ENCODE measurements around the gene ARHGAP19. TPM values are rescaled to one million over a fixed set of nuclear protein-coding genes. Genes with fewer than 3 reads are reported as not detected.

The ARHGAP19 gene, protein sequence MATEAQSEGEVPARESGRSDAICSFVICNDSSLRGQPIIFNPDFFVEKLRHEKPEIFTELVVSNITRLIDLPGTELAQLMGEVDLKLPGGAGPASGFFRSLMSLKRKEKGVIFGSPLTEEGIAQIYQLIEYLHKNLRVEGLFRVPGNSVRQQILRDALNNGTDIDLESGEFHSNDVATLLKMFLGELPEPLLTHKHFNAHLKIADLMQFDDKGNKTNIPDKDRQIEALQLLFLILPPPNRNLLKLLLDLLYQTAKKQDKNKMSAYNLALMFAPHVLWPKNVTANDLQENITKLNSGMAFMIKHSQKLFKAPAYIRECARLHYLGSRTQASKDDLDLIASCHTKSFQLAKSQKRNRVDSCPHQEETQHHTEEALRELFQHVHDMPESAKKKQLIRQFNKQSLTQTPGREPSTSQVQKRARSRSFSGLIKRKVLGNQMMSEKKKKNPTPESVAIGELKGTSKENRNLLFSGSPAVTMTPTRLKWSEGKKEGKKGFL
- total RNA-seq = 10.5 and 11.7 TPM in 2 replicates

DNA sequence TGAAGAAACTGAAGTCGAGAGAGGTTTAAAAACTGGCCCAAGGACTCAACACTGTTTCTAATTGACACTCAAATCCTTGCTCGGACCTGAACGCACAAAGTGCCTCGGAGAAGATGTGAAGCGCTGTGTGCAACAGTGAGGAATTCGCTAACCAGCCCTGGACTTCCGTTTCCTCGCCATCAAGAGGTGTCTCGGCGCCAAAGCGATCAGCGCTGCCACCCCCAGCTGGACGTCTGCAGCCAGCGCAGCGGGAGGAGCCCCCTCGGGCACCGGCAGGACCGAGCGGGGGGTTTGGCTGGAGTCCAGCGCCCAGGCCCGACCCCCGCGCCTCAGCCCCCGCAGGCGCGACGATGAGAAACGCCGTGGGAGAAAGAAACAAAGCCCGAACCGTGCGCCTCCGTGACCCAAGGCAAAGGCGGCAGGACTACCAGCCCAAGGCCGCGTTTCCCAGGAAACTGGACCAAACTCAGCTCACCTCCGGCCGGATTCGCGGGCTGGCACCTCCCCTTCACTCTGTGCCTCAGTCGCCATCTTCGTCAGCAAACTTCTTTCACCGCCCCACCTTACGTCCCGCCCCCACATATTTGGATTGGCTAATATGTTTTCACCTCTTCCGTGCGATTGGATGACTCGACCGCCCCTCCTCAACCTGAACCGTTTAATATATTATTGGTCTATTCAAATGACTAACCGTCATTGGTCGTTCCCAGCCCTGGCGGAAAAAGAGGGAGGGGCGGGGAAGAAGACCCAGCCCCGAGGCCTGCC, at the start of gene ARHGAP19:
ARHGAP19 (minus strand) TSS at position 541 of the 765 bp plus-strand sequence; CDS start at position 531, 10 bp downstream.
- peak; percentile 97 to 99 for DNase-seq (ENCODE audit: low read depth in 2 of 2)

DNA sequence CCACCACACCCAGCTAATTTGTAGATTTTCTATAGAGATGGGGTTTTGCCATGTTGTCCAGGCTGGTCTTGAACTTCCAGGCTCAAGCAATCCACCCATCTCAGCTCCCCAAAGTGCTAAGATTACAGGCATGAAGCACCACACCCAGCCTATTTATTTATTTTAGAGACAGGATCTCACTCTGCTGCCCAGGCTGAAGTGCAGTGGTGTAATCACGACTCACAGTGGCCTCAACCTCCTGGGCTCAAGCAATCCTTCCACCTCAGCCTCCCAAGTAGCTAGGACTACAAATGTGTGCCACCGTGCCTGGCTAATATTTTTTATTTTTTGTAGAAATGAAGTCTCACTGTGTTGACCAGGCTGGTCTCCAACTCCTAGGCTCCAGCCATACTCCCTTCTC, 49.0 kb upstream of the ARHGAP19 start:
- DNase-seq (ENCODE audit: low read depth in 2 of 2) = no peak

DNA sequence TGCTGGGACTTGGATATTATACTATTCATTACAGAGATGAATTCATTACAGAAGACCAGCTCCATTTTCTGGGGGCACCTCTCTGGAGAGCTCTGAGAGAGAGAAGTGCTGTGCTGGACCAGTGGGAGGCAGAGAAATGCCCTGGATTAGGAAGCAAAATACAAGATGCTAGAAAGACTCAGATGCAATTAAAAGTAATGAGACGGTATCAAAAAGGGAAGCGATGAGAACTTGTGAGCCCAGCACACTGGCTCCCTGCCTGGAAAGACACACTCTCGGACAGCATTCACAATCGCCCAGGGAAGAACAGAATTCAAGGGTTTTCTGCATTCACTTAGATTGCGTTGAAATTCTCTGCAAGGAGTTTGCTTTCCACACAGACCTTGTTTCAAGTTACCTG, 45.6 kb upstream of the ARHGAP19 start:
- DNase-seq (ENCODE audit: low read depth in 2 of 2) = no peak

DNA sequence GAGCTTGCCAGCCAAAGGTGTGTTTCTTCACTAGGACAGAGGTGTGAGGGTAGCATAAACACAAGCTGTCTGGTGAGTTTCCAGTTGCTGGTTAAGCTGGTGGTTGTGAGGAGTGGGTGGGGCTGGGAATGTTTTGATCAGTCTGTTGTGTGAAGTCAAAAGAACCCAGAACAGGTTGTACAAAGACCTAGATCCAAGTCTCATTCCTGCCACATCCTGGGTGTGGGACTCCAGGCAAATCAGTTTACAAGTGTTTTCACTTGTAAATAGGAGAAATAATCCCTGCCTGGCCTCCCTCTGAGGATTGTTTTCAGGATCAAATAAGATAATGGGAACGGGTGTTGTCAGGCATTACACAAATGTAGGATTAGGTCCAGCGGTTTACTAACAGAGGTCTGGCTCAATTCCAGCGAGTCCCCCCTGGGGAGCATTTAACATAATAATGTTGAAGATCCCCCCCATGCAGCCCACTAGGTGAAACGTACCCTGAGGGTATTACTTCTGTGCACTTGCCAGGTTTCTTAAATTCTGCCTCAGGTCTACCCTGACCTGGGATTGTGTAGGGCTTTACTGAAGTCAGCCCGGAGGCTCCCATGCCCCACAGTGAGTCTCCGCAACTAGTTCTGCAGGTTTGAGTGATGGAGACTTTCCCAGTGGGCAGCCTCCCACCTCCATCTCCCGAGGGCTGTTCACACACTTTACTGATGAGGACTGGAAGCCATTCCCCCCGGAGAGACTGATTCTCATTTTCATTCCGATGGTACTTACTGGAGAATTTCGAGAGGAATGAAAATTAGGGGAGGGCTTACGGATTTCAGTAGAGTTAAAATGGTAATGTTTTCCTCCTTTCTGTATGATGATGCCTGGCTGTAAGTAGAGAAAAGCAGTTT, 44.8 kb upstream of the ARHGAP19 start:
- no peak for DNase-seq (ENCODE audit: low read depth in 2 of 2)

DNA sequence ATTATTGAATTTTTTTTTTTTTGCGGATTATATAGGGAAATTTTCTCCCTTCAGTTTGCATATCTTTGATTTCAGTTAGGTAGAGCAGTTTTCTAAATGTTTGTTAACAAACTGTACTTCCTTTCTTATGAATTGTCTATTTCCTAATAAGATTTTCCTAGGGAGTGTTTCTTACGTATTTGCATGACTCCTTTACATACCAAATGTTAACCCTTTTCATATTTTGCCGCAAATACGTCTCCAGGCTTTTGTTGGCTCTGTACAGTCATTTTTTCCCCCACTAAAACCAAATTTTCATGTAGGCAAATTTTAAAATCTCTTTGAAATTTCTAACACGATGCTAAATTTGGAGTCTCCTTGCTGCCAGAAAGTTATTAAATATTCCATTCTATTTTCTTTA, 44.0 kb upstream of the ARHGAP19 start:
- no peak for DNase-seq (ENCODE audit: low read depth in 2 of 2)

DNA sequence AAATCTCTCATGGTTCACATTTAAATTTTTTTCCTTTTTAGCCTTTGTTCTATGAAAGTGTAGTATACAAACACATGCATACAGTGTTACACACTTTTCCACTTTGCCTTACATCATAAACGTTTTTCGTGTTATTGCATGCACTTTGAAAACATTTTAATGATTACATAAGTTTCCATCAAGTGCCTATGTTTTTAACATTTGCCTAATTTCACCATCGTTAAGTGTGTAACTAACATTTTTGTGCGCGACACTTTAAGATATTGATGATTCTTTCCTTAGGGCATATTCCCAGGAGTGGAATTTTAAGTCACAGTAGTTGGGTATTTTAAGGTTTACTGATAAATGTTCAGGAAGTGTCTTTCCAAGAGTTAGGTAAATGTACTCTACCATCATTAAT, 43.6 kb upstream of the ARHGAP19 start:
- no peak for DNase-seq (ENCODE audit: low read depth in 2 of 2)

DNA sequence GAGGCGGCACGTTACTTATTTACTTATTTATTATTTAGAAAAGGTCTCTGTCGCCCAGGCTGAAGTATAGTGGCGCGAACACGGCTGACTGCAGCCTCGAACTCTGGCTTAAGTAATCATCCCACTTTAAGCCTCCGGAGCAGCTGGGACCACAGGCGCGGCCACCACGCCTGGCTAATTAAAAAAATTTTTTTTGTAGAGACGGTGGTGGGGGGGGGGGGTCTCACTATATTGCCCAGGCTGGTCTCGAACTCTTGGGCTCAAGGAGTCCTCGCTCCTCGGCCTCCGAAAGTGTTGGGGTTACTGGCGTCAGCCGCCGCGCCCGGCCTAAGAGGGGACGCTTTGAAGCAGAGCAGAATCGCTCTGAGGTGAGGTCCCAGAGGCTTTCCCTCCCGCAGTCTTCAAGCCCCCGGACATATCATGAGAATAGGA, 42.8 kb upstream of the ARHGAP19 start:
- DNase-seq (ENCODE audit: low read depth in 2 of 2) = no peak

DNA sequence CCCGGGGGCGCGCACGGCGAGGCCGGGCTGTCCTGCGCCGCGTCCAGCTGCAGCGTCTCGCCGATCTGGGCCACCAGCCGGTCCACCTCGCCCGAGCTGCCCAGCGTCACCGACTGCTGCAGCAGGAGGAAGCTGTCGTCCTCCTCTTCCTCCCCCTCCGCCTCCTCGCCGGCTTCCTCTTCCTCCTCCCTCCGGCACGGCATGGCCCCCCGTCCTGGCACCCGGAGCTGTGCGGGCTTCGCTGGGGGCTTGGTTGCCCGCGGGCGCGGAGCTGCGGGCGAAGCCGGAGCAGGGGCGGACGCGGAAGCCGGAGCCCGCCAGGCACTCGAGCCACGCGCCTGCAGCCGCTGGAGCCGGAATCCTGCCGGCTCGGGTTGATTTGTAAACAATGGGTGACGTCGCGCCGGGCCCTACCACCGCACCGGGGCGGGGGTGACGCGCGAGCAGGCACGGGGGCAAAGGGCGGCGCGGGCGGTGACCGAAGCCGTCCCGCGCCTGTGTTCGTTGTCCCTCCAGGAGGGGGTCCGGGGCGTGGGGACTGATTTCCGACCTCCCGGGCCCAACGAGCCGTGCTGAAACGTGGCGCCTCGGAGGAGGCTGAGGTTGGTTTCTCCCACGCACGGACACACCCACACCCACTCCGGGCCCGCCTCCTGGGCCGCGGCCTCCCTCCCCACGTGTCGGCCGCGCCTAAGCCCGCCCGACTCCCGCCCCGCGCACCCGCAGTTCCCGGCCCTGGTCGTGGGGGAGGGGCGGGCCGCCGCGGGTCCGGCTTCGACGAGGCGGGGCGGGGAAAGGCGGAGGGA, 42.1 kb upstream of the ARHGAP19 start, which contains the start of gene FRAT2:
FRAT2 (minus strand) TSS at position 360 of the 806 bp plus-strand sequence; CDS start at position 203, 157 bp downstream.
- peak; percentile 84 to 94 for DNase-seq (ENCODE audit: low read depth in 2 of 2)

DNA sequence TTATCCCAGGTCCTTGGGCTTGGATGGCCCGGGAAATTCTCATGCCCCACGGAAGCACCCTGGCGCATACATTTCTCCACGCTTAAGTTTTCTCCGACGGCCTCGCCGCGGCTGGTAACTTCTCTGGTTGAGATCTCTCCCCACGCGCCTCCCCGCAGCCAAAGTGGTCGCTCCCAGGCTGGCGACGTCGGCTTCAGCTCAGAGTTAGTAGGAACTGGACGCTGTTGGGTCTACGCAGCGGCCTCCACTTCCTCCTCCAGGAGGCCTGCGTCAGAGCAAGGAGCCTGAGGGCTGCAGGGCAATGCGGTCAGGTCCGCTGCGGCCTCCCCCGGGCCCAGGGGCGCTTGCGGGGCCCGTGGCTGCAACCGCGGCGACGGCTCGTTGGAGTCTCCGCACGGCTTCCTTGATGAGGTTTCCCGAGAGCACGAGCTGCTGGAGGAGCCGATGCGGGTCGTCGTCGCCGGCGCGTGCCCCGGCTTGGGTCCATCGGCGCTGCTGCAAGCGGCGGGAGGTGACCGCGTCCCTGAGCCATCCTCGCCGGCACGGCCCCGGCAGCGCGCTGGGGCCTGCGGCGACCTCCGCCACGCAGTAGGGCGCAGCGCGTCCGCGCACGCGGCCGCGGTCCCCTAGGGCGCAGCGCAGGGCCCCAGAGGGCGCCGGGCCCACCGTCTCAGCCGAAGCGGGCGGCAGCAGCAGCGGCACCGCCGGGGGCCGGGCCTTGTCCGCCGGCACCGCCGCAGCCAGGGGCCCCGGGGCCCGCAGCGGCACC, 41.3 kb upstream of the ARHGAP19 start:
- peak in 1 of 2 donors; percentile 59 for DNase-seq (ENCODE audit: low read depth in 2 of 2)

DNA sequence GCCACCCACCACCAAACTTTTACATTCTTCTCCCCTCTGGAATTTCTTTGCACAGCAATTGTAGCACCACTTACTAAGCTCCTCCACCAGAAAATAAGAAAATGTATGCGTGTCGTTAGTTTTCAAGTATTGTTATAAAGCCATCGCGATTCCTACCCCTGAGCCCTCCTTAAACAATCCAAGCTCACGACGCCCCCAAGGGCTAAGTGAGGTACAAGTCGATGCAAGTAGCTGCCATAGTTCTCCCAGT, 40.8 kb upstream of the ARHGAP19 start:
- DNase-seq (ENCODE audit: low read depth in 2 of 2) = peak in 1 of 2 donors; percentile 55

DNA sequence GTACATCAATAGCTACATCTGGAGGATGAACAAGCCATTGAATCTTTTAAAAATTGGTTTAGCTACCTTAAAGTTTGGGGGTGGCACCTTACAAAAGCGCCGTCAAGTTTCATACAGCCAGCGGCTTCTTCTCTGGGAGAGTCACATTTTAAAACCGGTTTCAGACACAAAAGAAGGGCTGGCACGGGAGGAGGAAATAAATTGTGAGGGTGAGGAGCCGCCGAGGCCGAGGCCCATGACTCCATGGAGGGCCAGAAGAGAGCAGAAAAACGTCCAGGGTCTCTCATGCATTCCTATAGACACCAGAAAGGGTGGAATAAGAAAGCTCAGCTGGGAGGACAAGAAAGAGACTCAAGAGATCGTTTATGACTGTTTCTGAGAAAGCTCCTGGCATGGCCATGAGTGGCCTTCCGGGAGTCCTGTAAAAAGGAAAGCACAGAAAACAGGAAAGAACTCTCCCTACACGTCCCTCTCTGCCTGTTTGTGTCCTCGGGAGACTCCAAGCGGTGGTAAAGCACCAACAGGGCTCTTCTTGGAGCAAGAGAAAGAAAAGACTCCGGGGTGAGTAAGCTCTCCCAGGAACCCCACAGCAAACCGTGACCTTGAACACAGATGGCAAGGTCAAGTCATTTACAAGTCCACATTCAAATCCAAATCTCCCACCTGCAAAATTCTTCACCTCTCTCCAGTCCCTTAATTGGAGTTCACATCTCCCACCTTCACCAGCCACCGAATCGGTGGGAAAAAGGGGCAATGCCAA, 40.3 kb upstream of the ARHGAP19 start:
- peak; percentile 48 to 82 for DNase-seq (ENCODE audit: low read depth in 2 of 2)

DNA sequence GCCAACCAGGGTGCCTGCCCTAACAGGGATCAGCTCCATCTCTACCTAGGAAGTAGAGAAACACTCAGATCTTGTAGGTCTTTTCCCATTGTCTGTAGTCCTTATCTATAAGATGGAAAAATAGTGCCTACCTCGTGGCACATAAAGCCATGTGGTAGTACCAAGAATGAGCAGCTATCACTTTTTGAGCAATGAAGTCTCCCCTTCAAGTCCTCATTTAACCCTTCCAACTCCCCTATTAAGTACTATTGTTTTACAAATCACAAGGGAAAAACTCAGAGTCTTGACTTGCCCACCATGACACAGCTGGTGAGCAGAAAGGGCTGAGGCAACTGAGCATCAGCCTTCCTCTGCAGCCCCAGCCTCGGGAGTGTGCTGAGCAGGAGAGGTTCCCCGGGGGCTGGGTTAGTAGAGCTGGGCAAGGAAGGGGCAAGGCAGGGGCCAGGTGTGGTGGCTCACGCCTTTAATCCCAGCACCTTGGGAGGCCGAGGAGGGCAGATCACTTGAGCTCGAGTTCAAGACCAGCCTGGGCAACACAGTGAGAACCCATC, 38.8 kb upstream of the ARHGAP19 start:
- no peak for DNase-seq (ENCODE audit: low read depth in 2 of 2)

DNA sequence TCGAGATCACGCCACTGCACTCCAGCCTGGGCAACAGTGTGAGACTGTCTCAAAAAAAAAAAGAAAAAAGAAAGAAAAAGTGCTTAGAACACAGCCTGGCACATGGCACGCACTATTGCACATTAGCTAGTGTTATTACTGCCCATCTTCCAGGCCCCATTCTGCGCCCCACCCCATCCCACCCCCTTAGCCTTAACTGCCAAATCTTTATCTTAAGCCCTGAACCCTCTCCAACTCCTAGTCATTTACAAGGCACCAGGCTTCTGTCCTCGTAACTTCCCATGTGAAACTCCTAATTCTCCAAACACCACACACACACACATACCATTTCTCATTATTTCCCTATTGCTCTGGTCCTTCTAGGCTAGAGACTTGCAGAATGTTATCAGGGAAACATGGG, 37.3 kb upstream of the ARHGAP19 start:
- DNase-seq (ENCODE audit: low read depth in 2 of 2) = no peak

DNA sequence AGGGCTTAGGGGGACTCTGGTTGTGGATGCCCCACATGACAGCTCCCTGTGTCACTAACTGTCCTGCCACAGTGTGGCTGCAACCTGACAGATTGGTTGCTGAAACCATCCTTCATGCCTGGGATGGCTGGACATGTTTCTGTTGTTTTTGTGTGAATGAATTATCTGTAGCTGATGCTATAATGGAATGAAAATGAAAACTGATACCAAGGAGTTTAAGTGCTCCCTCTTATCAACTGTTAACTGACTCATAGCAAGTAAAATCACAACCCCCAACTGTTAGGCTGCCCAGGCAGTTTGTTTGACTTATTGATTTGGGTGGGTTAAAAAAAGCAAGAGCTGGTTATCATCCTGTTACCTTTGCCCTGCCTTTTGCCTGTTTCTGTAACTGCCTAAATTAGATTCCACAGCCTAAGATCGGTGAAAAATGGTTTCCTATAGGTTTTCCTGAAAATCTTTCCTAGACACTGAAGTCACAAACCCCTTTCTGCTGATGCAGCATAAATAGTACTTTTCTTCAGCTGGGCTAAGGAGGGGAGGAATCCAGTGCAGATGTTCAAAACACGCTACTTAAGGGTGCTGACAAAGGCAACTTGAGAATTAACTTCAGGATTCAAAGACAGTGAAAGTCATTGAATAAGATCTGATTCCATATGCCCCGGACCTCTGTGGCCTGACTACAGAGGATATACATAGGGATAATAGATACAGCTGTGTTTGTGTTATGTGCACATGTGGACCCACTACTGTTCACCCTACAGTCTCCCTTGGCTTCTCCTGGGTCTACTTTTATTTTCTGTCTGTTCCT, 36.4 kb upstream of the ARHGAP19 start:
- no peak for DNase-seq (ENCODE audit: low read depth in 2 of 2)

DNA sequence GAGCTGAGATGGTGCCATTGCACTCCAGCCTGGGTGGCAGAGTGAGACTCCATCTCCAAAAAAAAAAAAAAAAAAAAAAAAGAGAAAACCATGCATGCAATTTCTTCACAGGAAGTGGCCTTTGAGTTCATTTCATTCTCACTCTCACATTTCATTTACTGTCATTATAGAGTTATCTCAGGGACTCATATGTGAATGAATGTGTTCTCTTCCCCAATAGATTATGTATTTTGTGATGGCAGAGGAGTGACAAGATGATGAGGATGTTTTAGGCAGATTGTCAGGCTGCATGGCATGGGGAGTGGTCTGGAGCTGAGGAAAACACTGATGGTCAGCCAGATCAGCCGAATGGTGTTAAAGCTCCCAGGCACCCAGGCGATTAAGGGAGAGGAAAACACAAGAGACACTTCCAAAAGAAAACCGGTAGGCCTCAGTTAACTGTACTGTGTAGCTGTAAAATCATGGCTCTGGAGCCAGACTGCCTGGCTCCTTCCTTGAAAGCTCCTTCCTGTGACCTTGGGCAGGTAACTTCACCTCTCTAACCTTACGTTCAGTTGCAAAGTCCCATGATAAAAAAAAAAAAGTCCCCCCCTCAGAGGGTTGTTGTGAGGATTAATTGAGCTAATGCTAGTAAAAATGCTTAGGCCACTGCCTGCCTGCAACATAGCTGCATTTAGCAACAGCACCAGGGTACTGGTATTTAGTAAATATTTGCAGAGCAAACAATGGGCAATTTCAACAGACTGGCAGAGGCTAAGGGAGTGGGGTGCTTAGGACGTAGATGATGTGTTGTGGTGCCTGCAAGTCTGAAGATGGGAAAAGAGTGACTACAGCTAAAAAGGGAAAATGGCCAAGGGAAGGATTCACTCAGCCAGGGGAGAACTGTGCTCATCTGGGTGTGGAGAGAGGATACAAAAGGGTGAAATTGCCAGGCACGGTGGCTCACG, 35.2 kb upstream of the ARHGAP19 start:
- DNase-seq (ENCODE audit: low read depth in 2 of 2) = no peak

DNA sequence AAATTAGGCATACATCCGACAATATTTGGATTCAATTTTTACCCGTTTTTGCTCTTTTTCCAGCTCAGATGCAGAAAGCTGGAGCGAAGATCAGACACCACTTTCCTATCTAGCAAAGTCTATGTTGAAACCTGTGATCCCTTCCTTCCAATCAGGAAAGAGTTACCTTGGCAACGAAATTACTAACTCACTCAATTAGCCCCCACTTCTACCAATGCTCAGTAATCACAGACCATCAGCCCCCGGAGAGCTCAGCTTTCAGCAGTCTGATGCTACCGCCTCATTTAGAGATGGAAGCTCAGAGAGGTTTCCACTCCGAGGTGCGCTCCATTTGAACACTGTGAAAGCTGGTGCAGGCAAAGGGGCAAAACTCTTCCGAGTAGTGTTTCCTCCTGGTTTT, 33.3 kb upstream of the ARHGAP19 start:
- no peak for DNase-seq (ENCODE audit: low read depth in 2 of 2)

DNA sequence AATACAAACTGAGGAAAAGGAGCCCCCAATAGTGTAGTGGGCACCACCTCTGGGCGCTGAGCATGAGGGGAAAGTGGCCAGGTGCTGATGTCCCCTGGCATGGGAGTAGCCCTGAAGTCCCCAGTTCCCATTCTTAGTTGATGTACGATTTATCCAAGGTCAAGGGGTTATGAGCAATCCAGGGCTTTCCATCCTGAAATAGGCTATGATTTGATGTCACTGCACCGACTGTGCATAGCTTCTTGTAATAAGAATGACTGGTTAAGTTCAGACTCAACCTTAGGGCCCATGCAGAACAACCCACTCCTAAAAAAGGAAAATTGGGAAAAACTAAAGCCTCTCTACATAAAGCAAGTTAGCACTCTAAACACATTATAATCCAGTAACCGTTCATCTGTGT, 31.1 kb upstream of the ARHGAP19 start:
- DNase-seq (ENCODE audit: low read depth in 2 of 2) = no peak
